ENCODE measurements around the gene ZNF57. TPM values are rescaled to one million over a fixed set of nuclear protein-coding genes. Genes with fewer than 3 reads are reported as not detected.

Gene ZNF57
- total RNA-seq: 7.2 TPM
- long read RNA-seq, transcript ZNF57-201 (4 exons, 2,003 nt): major isoform, 13 of 14 reads
- long read RNA-seq, partial matches to known transcripts: 1 of 14 reads
- long read RNA-seq, other reads (novel, unspliced or antisense): 0 of 14 reads

DNA sequence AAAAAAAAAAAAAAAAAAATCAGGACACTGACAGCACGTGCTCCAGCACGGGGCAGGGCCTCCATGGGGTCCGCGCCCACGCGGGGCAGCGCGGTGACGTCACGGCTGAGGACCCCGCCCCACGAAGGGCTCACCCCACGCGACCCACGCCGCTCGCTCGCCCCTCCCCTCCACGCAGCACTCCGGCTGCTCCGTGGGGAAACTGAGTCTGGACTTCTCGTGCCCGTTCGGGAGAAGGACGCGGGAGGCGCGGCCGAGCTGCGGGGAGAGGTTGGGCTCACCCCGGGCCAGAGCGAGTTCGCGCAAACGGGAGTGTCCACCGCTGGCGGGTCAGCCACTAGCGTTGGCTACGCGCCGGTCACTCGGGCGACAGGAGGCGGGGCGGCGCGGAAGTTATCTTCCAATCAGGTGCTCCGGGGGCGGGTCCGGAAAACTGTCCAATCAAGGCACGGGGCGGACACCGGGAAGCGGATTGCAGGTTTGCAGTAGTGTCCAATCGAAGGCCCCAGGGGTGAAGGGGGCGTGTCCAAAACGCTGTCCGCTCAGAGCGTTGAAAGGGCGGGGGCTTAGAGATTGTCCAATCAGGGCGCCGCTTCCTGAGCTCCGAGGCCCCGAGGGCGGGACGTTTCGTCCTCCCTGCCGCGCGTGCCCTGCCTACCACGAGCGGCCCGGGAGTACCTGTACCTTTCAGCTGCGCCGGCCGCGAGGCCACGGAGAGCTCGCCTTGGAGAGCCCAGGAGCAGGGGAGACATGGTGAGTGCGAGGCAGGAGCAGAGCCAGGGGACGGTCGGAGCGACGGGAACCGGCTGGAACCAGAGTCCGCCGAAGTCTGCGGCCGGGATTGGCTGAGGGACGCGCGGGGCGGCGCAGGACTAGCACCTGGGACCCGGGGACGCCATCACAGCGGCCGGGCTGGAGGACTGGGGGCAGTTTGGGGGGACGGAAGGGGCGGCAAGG lies at the start of gene ZNF57:
ZNF57 (plus strand) TSS at position 633 of the 957 bp plus-strand sequence; CDS start at position 751, 118 bp downstream.
- H3K4me1 ChIP-seq: no peaks in the 10 kb centered on the region
- H3K36me3 ChIP-seq: no peaks in the 10 kb centered on the region
- intact Hi-C loops (cut with DNase I): no loop called here
- H3K9me3 ChIP-seq: no peaks in the 10 kb centered on the region
- peak within 1 kb of the TSS; percentile 59 for H3K4me3 ChIP-seq
- TF ChIP-seq, protein P1, sequence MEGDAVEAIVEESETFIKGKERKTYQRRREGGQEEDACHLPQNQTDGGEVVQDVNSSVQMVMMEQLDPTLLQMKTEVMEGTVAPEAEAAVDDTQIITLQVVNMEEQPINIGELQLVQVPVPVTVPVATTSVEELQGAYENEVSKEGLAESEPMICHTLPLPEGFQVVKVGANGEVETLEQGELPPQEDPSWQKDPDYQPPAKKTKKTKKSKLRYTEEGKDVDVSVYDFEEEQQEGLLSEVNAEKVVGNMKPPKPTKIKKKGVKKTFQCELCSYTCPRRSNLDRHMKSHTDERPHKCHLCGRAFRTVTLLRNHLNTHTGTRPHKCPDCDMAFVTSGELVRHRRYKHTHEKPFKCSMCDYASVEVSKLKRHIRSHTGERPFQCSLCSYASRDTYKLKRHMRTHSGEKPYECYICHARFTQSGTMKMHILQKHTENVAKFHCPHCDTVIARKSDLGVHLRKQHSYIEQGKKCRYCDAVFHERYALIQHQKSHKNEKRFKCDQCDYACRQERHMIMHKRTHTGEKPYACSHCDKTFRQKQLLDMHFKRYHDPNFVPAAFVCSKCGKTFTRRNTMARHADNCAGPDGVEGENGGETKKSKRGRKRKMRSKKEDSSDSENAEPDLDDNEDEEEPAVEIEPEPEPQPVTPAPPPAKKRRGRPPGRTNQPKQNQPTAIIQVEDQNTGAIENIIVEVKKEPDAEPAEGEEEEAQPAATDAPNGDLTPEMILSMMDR (IDR thresholded peaks at IDR 0.05): no peak
- DNase-seq (peak; percentile 100), ATAC-seq (peak; percentile 98)
- peak within 1 kb of the TSS; percentile 84 for H3K27ac ChIP-seq
- H3K27me3 ChIP-seq: no peaks in the 10 kb centered on the region

DNA sequence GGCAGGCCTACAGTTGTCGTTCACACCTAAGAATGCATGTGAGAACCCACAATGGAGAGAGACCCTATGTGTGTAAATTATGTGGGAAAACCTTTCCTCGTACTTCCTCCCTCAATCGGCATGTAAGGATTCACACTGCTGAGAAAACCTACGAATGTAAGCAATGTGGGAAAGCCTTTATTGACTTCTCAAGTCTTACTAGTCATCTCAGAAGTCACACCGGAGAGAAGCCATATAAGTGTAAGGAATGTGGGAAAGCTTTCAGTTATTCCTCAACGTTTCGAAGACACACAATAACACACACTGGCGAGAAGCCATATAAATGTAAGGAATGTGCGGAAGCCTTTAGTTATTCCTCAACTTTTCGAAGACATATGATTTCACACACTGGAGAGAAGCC lies 48.1 kb upstream of the ZNF57 start:
- H3K36me3 ChIP-seq: peaks cover 38% of the 10 kb centered on the region
- peaks cover 37% of the 10 kb centered on the region for H3K9me3 ChIP-seq
- ATAC-seq (no peak), DNase-seq (no peak)
- intact Hi-C loops (cut with DNase I): no loop called here
- no peak overlapping the region for H3K27ac ChIP-seq
- TF ChIP-seq, protein P1 (IDR thresholded peaks at IDR 0.05): no peak
- no peak overlapping the region for H3K4me3 ChIP-seq
- no peaks in the 10 kb centered on the region for H3K4me1 ChIP-seq
- H3K27me3 ChIP-seq: no peaks in the 10 kb centered on the region

DNA sequence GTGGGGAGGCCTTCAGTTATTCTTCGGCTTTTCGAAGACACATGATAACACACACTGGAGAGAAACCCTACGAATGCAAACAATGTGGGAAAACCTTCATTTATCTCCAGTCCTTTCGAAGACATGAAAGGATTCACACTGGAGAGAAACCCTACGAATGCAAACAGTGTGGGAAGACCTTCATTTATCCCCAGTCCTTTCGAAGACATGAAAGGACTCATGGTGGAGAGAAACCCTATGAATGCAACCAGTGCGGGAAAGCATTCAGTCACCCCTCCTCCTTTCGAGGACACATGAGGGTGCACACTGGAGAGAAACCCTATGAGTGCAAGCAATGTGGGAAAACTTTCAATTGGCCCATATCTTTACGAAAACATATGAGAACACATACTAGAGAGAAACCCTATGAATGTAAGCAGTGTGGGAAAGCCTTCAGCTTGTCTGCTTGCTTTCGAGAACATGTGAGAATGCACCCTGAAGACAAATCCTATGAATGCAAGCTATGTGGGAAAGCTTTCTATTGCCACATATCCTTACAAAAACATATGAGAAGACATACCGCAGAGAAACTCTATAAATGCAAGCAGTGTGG lies 47.6 kb upstream of the ZNF57 start:
- Histone ChIP-seq H3K27ac (no peak overlapping the region), H3K36me3 (peaks cover 38% of the 10 kb centered on the region), H3K27me3 (no peaks in the 10 kb centered on the region), H3K9me3 (peaks cover 37% of the 10 kb centered on the region), H3K4me3 (no peak overlapping the region), H3K4me1 (no peaks in the 10 kb centered on the region)
- no peak for DNase-seq
- ATAC-seq: no peak
- intact Hi-C loops (cut with DNase I): no loop called here
- TF ChIP-seq, protein P1 (IDR thresholded peaks at IDR 0.05): no peak

DNA sequence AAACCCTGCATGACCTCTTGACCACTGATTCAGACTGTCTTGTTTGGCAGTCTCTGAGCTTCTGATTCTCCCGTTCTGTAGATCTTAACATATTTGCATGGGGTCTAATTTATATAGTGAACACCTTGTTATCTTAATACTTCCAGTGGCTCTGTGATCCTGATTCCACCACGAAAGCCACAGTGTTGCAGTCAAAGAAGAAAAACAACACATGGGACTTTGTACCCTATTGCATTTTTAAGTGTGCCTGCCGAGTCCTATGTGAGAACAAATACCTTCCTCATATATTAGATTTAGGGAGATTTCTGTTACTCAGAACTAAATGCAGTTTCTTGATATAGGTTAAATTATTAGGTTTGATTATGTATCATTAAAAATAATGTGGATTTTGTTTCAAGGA lies 45.9 kb upstream of the ZNF57 start:
- no peak for ATAC-seq
- intact Hi-C loops (cut with DNase I): no loop called here
- H3K4me1 ChIP-seq: no peaks in the 10 kb centered on the region
- H3K27me3 ChIP-seq: no peaks in the 10 kb centered on the region
- TF ChIP-seq, protein P1 (IDR thresholded peaks at IDR 0.05): no peak
- no peak overlapping the region for H3K4me3 ChIP-seq
- H3K27ac ChIP-seq: no peak overlapping the region
- peaks cover 37% of the 10 kb centered on the region for H3K9me3 ChIP-seq
- peaks cover 38% of the 10 kb centered on the region for H3K36me3 ChIP-seq
- no peak for DNase-seq

DNA sequence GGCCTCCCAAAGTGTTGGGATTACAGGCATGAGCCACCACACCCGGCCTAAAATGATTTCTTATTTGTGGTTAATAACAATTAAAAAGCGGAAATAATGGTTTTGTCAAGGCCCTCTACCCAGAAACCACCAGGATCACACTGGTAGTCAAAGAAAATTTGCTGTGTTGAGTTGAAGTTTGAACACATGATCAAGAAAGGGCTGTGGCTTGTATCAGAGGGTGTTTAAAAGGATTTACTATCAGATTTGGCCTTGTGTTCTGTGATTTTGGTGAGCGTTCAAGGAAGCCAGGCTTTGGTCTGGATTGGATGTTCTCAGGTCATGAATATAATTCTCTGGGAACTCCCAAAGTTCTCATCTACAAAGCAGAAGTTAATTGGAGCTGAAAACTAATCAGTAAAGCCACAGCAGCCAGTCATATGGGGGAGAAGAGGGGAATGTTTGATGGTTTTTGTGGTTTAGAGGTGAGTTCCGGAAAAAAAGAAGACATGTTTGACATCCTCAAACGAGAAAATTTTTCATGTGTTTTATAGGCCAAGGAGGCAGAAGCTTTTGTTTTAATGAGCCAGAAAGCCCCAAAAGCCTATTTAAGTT lies 44.2 kb upstream of the ZNF57 start:
- H3K27ac ChIP-seq: no peak overlapping the region
- H3K27me3 ChIP-seq: no peaks in the 10 kb centered on the region
- intact Hi-C loops (cut with DNase I): no loop called here
- DNase-seq (no peak), ATAC-seq (no peak)
- H3K4me1 ChIP-seq: no peaks in the 10 kb centered on the region
- peaks cover 37% of the 10 kb centered on the region for H3K9me3 ChIP-seq
- TF ChIP-seq, protein P1 (IDR thresholded peaks at IDR 0.05): no peak
- no peak overlapping the region for H3K4me3 ChIP-seq
- H3K36me3 ChIP-seq: peaks cover 30% of the 10 kb centered on the region

All from upper lobe of right lung (tissue), 1 donor.